Skeletal muscle tissue (tissue), 4 donors: Measurements from ENCODE around the gene ZNF879. TPM values are rescaled to one million over a fixed set of nuclear protein-coding genes. Genes with fewer than 3 reads are reported as not detected.

Experiments
- H3K27ac ChIP-seq: one replicate; pipeline ENCODE4 v1.7.0; 2013; ENCODE audit warnings: mild to moderate bottlenecking, low read depth, low read length, inconsistent platforms
- H3K27me3 ChIP-seq, 3 donors: one replicate each; pipeline ENCODE4 v1.7.0; 2013; ENCODE audit warnings: low read length in 3 of 3; ENCODE audit not compliant: control insufficient read depth in 3 of 3, insufficient read depth in 3 of 3
- H3K36me3 ChIP-seq, 3 donors: one replicate each; pipeline ENCODE4 v1.7.0; 2013; ENCODE audit warnings: low read length in 3 of 3; ENCODE audit not compliant: control insufficient read depth in 3 of 3, insufficient read depth in 3 of 3
- H3K4me1 ChIP-seq, 3 donors: one replicate each; pipeline ENCODE4 v1.7.0; 2013; ENCODE audit warnings: low read length in 3 of 3, mild to moderate bottlenecking in 3 of 3; ENCODE audit not compliant: control insufficient read depth in 3 of 3, insufficient read depth in 3 of 3
- H3K4me3 ChIP-seq, 3 donors: one replicate each; pipeline ENCODE4 v1.7.0; 2013; ENCODE audit warnings: low read length in 3 of 3
- H3K9ac ChIP-seq, 3 donors: one replicate each; pipeline ENCODE4 v1.7.0; 2013; ENCODE audit warnings: low read length in 3 of 3, mild to moderate bottlenecking in 3 of 3, moderate library complexity in 2 of 3, low read depth in 1 of 3
- H3K9me3 ChIP-seq, 3 donors: one replicate each; pipeline ENCODE4 v1.7.0; 2013; ENCODE audit warnings: low read length in 3 of 3; ENCODE audit not compliant: control insufficient read depth in 3 of 3
- total RNA-seq: library from RNA; depleted of rRNA; stranded (reverse); fragments of >200 nt; gene quantifications from one replicate; pipeline ENCODE4 v1.2.3, GENCODE V29; 2014
- donor health status: Osteomylitis.

The ZNF879 gene
- total RNA-seq, 1 donor from 2014 or later = 4.7 TPM

DNA sequence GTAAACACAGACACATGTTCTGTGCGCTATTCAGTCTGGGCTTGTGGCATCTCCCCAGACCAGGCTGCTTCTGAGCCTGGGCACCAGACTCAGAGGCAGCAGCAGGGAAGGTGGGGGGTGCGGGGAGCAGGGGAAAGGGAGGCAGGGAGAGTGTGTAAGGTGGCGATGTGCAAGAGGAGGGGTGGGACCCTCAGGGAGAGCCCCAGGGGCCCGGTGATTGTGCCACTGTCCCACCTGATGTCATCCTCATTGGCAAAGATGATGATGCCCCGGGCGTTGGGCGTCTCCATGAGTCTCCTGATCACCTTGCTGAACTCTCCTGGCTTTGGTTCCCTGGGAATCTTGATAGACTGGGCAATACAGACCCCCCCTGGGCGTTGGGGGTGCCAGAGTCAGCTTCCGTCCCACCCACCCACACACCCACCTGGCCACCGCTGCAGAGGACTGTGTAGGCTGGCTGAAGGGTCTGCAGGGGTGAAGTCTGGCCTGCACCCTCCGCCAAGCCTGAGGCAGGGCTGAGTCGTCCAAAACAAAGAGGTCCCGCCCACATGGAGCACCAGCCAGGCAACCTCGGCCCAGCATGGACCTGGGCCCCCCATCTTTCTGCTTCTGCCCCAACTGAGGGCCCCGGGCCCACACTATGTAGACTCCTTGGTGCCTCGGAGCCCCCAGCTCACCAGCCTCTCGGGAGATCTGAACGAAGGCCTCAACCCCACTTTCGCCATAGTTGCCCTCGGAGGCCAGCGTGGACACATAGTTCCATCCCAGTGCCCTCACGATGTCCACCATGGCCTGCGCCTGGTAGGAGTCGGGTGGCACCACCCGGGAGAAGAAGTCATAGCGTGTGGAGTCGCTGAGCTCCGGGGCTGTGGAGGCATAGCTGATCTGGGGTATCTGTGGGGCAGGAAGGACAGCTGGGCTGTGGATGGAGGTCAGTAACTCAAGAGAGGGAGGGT is 32.1 kb upstream of the ZNF879 start:
- Histone ChIP-seq H3K9me3 (peaks cover 6 to 14% (median 12%) of the 10 kb centered on the region in 3 donors), H3K27me3 (peaks cover 19 to 30% (median 27%) of the 10 kb centered on the region in 3 donors), H3K4me3 (no peak overlapping the region), H3K36me3 (no peaks in the 10 kb centered on the region), H3K4me1 (no peaks in the 10 kb centered on the region), H3K9ac (no peak overlapping the region), H3K27ac (no peak overlapping the region)

DNA sequence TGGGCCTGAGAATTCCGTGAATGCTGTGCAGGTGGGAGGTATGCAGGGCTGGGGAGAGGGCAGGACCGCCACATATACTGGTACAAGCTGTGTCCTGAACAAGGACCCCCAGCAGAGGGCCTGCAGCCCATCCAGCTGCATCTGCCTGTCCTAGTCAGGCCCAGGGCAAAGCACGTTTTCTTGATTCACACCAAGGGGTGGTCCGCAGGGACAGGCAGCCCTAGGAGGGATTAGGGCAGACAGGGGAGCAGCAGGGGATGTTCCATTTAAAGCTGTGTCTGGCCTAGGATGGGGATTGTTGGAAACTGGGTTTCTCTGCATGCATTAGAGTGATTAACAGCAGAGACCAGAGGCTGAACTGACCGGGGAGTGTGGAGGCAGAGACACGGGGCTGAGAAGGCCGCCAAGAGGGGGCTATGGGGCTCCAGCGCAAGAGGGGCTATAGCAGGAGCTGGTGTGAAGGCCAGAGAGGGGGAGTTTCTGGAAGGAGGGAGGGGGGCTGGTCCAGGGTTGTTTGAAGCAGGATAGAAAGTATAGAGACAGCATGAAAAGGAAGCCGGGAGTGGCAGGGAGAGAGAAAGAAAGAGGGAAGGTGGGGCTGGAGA is 31.2 kb upstream of the ZNF879 start:
- H3K9me3 ChIP-seq = peaks cover 6 to 9% (median 6%) of the 10 kb centered on the region in 3 donors
- H3K4me3 ChIP-seq = no peak overlapping the region
- peaks cover 21 to 35% (median 27%) of the 10 kb centered on the region in 3 donors for H3K27me3 ChIP-seq
- H3K36me3 ChIP-seq = no peaks in the 10 kb centered on the region
- no peak overlapping the region for H3K27ac ChIP-seq
- H3K4me1 ChIP-seq = no peaks in the 10 kb centered on the region
- no peak overlapping the region for H3K9ac ChIP-seq

DNA sequence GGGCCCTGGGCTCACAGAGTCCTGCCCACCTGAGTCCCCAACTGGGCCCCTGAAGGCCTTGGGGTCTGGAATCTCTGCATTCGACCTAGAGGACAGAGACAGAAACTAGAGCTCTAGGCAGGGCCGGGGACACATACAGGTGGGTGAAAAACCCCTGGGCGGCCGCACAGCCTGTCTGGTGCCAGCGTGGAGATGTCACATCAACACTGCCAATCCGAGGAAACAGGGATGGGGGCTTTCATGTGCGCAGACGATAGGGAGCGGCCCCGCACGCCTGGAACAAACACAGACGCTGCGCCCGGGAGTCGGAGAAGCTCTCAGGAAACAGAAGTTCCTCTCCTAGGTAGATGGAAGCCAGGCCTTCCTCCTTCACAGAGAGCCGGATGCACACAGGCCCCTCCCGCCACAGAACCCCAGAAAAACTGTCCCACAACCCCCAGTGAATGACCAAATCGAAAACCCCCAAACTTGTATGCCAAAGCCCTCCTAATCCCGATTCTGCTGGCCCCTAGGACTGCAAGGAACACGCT is 30.3 kb upstream of the ZNF879 start:
- H3K4me1 ChIP-seq = no peaks in the 10 kb centered on the region
- H3K9ac ChIP-seq = no peak overlapping the region
- H3K9me3 ChIP-seq = peaks cover 6 to 7% (median 6%) of the 10 kb centered on the region in 3 donors
- H3K36me3 ChIP-seq = no peaks in the 10 kb centered on the region
- H3K4me3 ChIP-seq = no peak overlapping the region
- H3K27me3 ChIP-seq = peaks cover 21 to 35% (median 27%) of the 10 kb centered on the region in 3 donors
- H3K27ac ChIP-seq = no peak overlapping the region

DNA sequence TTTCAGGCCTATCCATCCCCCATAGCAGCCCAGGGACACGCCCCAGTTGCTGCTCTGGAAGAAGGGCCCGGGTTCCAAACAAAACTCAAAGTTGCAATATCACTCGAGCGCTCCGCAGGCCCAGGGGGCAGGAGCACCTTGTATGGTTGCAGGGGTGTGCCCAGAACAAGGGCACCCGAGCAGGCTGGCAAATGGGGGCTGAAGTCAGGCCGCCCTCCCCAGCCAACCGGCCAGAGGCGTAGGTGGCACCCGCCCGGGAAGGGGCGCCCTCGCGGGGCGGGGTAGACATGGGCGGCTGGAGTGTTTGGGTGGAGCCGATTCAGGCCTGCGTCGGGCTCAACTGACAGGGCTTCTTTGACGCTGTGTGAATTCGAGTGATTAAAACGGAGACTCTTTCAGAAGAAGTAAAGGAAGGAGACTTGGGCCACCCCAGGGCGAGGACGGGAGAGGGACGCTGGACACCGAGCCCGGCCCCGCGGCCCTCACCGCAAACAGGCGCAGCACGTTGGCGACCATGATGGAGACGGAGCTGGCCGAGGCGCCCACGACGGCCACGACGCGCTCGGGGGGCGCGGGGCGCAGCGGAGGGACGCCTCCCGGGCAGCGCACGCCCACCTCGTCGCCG is 29.5 kb upstream of the ZNF879 start:
- Histone ChIP-seq H3K9me3 (peaks cover 5 to 6% (median 6%) of the 10 kb centered on the region in 3 donors), H3K36me3 (no peaks in the 10 kb centered on the region), H3K4me1 (no peaks in the 10 kb centered on the region), H3K27ac (no peak overlapping the region), H3K9ac (no peak overlapping the region), H3K27me3 (peaks cover 21 to 37% (median 27%) of the 10 kb centered on the region in 3 donors), H3K4me3 (no peak overlapping the region)

DNA sequence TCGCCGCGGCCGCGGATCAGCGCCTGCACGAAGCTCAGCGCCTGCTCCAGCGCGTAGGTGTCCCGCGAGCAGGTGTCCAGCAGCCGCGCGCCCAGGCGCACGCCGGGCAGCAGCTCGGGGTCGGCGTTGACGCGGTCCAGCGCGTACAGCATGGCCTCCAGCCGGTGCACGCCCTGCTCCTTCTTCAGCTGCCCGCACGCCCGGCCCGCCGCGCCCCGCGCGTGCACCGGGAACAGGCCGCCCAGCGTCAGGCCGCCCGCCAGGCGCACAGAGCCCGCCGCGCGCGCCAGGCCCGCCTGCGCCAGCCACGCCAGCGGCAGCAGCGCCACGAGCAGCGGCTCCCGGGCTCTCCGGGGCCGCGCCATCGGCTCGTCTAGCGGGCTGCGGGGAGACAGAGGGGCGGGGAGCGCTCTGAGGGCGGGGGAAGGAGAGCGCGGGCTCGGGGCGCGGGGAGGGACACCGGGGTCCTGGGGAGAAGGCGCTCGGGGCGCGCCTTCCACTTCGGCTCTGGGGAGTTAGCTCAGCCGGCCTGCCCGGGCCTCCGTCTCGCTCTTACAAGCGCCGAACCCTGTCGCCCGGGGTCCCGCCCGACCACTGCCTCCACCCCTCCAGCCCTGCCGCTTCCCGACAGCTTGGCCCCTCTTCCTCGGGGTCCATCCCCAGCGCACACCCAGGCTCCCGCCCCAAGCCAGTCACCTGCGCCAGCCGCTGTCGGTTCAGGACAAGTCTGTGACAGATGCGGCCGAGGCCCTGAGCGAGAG is 28.8 kb upstream of the ZNF879 start, which contains the start of gene GRM6:
GRM6 (minus strand) TSS at position 741 of the 761 bp plus-strand sequence; CDS start at position 365, 376 bp downstream.
- Histone ChIP-seq H3K4me1 (no peaks in the 10 kb centered on the region), H3K9me3 (peaks cover 0 to 3% (median 3%) of the 10 kb centered on the region in 3 donors), H3K4me3 (no peak within 1 kb of the TSS), H3K36me3 (no peaks in the 10 kb centered on the region), H3K27ac (no peak within 1 kb of the TSS), H3K9ac (no peak within 1 kb of the TSS), H3K27me3 (peaks cover 21 to 37% (median 27%) of the 10 kb centered on the region in 3 donors)

DNA sequence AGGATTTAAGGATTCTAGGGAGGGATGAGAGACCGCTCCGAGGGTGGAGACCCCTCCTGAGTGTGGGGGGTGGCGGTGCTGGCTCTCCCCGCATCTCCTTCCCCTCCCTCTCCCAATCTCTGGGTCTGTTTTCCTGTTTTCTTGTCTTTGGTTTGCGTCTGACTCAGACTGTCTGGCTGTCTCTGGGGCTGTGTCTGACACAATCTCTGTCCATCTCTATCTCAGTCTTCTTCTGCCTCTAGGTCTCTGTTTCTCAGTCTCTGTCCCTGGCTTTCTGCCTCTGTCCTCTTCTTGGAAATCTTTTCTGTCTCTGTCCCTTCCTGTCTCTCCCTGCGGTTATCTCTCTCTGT is 28.3 kb upstream of the ZNF879 start:
- Histone ChIP-seq H3K27ac (no peak overlapping the region), H3K9me3 (no peaks in the 10 kb centered on the region), H3K27me3 (peaks cover 21 to 37% (median 27%) of the 10 kb centered on the region in 3 donors), H3K36me3 (no peaks in the 10 kb centered on the region), H3K4me1 (no peaks in the 10 kb centered on the region), H3K4me3 (no peak overlapping the region), H3K9ac (no peak overlapping the region)

DNA sequence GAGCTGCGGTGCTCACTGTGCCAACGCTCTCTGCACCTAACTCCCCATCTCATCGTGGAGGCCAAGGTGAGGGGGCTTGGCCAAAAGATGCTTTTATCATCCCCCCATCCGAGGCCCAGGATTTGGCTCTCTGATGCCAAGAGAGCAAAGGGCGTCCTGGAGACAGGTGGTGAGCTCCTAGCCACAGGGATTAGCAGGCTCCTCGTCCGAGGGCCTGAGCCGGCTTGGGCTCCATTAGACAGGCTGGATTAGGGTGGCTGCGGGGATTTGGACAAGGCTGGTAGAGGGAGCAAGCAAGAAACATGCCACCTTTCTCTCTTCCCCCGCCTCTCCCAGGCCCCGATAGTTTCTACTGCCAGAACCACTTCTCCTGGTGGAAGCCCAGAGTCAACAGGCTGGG is 27.4 kb upstream of the ZNF879 start:
- H3K9ac ChIP-seq = no peak overlapping the region
- no peak overlapping the region for H3K4me3 ChIP-seq
- H3K27me3 ChIP-seq = peaks cover 21 to 39% (median 27%) of the 10 kb centered on the region in 3 donors
- no peak overlapping the region for H3K27ac ChIP-seq
- H3K36me3 ChIP-seq = no peaks in the 10 kb centered on the region
- peaks cover 0 to 2% (median 0%) of the 10 kb centered on the region in 3 donors for H3K9me3 ChIP-seq
- no peaks in the 10 kb centered on the region for H3K4me1 ChIP-seq

DNA sequence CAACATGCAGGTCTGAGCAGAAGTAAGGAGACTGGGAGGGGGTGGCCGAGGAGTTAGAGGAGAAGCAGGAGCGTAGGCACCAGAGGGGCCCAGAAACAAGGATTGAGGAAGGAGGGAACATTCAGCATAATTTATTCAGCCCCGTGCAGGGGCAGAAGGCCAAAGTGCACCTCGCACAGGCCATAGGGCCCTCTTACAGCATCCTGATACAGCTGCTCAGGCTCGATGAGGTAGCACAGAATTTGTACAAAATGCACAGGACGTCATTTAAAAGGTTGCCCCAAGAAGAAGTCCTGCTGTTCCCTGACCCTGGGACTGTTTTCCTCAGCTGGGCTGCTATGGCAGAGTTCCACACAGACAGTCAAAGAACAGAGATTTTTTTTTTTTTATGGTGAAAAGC is 26.4 kb upstream of the ZNF879 start:
- Histone ChIP-seq H3K9me3 (peaks cover 0 to 3% (median 0%) of the 10 kb centered on the region in 3 donors), H3K9ac (no peak overlapping the region), H3K36me3 (no peaks in the 10 kb centered on the region), H3K4me3 (no peak overlapping the region), H3K27ac (no peak overlapping the region), H3K27me3 (peaks cover 17 to 35% (median 22%) of the 10 kb centered on the region in 3 donors), H3K4me1 (no peaks in the 10 kb centered on the region)

DNA sequence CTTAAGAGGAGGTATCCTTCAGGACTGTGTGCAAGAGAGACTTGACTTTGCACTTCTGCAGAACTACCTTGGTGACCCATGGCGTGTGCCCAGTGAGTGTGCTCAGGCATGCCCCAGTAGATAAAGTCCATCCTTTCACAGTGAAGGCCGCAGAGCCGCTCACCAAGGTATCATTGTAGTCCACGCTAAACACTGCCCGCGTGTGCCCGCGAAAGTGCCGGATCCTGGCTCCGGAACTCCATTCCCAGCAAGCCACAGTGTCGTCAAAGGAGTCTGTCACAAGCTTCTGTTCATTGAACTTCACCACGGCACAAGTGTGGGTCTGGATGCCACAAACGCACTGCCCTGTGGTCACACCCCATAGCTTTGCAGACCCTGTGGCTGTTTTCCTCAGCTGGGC is 25.2 kb upstream of the ZNF879 start:
- Histone ChIP-seq H3K4me3 (no peak overlapping the region), H3K9me3 (peaks cover 0 to 3% (median 0%) of the 10 kb centered on the region in 3 donors), H3K27me3 (peaks cover 10 to 27% (median 17%) of the 10 kb centered on the region in 3 donors), H3K9ac (no peak overlapping the region), H3K27ac (no peak overlapping the region), H3K4me1 (no peaks in the 10 kb centered on the region), H3K36me3 (no peaks in the 10 kb centered on the region)
